ENCODE data around the gene DNAH9.

GRCh38 chr17:11889266-11889665, 291.0 kb downstream of the DNAH9 start:
- TF ChIP-seq CTCF (IDR thresholded peaks at IDR 0.05 in 4 of 5, conservative IDR thresholded peaks at IDR 0.05 in 1 of 5) = no peak
- no peak for TF ChIP-seq POLR2A (IDR thresholded peaks at IDR 0.05)

Measured in gastrocnemius medialis (tissue), 4 donors.